A673 (cell line): ENCODE data around the gene FAM120B.

Source experiments
- EZH2 ChIP-seq: fragments of 200-600 bp; sonication (generic); IDR thresholded peaks from 2 replicates; pipeline ENCODE4 v1.6.1; 2017; ENCODE audit warnings: borderline replicate concordance, low read depth, mild to moderate bottlenecking, mixed read lengths, antibody characterized with exemption, low read length; ENCODE audit not compliant: poor library complexity, severe bottlenecking
- TF ChIP-seq, protein P1 (sequence below): fragments of 300-800, 200-600 bp; sonication (generic); conservative IDR thresholded peaks from 2 replicates; pipeline ENCODE4 v1.5.1; 2017; ENCODE audit warnings: low read depth, mild to moderate bottlenecking, antibody characterized with exemption, low read length, moderate library complexity, mixed read lengths

DNA sequence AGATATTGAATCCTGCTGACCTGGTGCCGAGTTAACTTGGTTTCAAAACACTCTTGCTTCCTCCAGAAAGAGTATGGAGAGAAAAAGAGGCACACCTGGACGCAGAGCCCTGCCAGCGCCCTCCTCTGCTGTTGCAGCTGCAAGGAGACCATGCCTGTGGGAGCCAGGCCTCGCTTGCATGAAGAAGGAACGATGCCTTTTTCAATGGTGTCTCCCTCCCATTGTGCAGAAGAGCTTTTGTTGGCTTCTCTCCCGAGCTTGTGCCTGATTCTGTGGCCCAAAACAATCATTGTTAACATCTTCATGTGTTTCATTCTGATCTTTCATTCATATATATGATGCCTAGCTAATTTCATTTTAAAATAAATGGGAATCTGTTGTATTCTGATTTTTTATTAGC, 98.1 kb downstream of the FAM120B start:
- TF ChIP-seq, protein P1, sequence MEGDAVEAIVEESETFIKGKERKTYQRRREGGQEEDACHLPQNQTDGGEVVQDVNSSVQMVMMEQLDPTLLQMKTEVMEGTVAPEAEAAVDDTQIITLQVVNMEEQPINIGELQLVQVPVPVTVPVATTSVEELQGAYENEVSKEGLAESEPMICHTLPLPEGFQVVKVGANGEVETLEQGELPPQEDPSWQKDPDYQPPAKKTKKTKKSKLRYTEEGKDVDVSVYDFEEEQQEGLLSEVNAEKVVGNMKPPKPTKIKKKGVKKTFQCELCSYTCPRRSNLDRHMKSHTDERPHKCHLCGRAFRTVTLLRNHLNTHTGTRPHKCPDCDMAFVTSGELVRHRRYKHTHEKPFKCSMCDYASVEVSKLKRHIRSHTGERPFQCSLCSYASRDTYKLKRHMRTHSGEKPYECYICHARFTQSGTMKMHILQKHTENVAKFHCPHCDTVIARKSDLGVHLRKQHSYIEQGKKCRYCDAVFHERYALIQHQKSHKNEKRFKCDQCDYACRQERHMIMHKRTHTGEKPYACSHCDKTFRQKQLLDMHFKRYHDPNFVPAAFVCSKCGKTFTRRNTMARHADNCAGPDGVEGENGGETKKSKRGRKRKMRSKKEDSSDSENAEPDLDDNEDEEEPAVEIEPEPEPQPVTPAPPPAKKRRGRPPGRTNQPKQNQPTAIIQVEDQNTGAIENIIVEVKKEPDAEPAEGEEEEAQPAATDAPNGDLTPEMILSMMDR: no peak
- TF ChIP-seq EZH2: no peak
